ENCODE measurements around the gene ZNF276. TPM values are rescaled to one million over a fixed set of nuclear protein-coding genes. Genes with fewer than 3 reads are reported as not detected.

Gene ZNF276
- total RNA-seq, 1 experiment from 2014 or later, result 28.8 TPM

DNA sequence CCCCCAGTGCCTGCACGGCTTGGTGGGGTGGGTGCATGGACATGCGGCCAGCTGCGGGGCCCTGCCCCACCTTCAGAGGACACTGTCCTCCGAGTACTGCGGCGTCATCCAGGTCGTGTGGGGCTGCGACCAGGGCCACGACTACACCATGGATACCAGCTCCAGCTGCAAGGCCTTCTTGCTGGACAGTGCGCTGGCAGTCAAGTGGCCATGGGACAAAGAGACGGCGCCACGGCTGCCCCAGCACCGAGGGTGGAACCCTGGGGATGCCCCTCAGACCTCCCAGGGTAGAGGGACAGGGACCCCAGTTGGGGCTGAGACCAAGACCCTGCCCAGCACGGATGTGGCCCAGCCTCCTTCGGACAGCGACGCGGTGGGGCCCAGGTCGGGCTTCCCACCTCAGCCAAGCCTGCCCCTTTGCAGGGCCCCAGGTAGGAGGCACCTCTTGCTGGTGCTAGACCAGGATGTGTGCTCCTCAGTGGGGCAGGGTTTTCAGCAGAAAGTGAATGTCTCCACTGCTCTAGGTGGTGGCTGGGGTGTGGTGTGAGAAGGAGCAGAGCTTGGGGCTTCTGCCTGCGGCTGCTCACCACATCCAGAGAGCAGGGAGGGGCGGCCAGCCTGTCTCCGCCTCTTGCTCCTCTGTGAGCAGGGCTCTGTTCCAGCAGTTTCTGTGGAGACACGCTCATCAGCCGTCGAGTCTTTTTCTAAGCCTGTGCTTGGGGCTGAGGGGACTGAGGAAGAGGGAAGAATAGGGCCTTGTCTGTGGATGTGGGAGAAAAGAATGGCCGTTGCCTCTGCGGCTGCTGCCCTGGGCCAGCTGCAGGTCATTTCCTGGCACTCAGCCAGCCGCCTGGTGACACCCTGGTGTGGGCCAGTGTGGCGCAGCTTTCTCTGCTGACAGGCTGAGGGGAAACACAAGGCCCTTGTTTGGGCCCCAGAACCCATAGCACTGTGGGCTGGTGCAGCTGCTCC lies 2.2 kb downstream of the ZNF276 start:
- H3K27ac ChIP-seq, result no peak overlapping the region
- peaks cover 48% of the 10 kb centered on the region; the same call in 1 of the 2 replicates for H3F3A ChIP-seq (ENCODE audit: insufficient read depth, low read depth)
- no peaks in the 10 kb centered on the region for H3K27me3 ChIP-seq (ENCODE audit: insufficient read depth, low read depth)
- peak overlapping the region; percentile 93; the same call in 1 of the 2 replicates for H3K4me3 ChIP-seq
- DNase-seq, result peak in 1 of 2 experiments; percentile 33
- no peaks in the 10 kb centered on the region for H3K36me3 ChIP-seq (ENCODE audit: low read depth)
- peak overlapping the region; percentile 95 for H3K4me2 ChIP-seq
- peaks cover 23% of the 10 kb centered on the region for H3K4me1 ChIP-seq (replicated peaks; ENCODE audit: insufficient read depth)
- peaks cover 22% of the 10 kb centered on the region for H4K20me1 ChIP-seq (ENCODE audit: insufficient read depth)
- H2AFZ ChIP-seq, result no peak overlapping the region
- ChIA-PET CTCF (interaction anchor here (0.9 kb wide), 1 partner anchor 24 kb away, joined by 3 read pairs; no protein-coding TSS in a partner anchor), POLR2A (ENCODE audit: unreplicated experiment) (interaction anchor here (0.7 kb wide), 1 partner anchor 34 kb away, joined by 4 read pairs; no protein-coding TSS in a partner anchor)
- BruUV-seq (replicated peaks), result no TSS peak
- H3K9me2 ChIP-seq (ENCODE audit: insufficient read depth), result no peaks in the 10 kb centered on the region
- no peak for TF ChIP-seq EZH2 (IDR thresholded peaks at IDR 0.05; ENCODE audit: low read depth)
- TF ChIP-seq, protein P1, sequence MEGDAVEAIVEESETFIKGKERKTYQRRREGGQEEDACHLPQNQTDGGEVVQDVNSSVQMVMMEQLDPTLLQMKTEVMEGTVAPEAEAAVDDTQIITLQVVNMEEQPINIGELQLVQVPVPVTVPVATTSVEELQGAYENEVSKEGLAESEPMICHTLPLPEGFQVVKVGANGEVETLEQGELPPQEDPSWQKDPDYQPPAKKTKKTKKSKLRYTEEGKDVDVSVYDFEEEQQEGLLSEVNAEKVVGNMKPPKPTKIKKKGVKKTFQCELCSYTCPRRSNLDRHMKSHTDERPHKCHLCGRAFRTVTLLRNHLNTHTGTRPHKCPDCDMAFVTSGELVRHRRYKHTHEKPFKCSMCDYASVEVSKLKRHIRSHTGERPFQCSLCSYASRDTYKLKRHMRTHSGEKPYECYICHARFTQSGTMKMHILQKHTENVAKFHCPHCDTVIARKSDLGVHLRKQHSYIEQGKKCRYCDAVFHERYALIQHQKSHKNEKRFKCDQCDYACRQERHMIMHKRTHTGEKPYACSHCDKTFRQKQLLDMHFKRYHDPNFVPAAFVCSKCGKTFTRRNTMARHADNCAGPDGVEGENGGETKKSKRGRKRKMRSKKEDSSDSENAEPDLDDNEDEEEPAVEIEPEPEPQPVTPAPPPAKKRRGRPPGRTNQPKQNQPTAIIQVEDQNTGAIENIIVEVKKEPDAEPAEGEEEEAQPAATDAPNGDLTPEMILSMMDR (conservative IDR thresholded peaks at IDR 0.05), result no peak
- peaks cover 25% of the 10 kb centered on the region for H3K79me2 ChIP-seq (ENCODE audit: low read depth)
- intact Hi-C loops (cut with micrococcal nuclease; ENCODE audit: unreplicated experiment), result no loop called here
- no peaks in the 10 kb centered on the region for H3K9me3 ChIP-seq (ENCODE audit: insufficient read depth, low read depth)

DNA sequence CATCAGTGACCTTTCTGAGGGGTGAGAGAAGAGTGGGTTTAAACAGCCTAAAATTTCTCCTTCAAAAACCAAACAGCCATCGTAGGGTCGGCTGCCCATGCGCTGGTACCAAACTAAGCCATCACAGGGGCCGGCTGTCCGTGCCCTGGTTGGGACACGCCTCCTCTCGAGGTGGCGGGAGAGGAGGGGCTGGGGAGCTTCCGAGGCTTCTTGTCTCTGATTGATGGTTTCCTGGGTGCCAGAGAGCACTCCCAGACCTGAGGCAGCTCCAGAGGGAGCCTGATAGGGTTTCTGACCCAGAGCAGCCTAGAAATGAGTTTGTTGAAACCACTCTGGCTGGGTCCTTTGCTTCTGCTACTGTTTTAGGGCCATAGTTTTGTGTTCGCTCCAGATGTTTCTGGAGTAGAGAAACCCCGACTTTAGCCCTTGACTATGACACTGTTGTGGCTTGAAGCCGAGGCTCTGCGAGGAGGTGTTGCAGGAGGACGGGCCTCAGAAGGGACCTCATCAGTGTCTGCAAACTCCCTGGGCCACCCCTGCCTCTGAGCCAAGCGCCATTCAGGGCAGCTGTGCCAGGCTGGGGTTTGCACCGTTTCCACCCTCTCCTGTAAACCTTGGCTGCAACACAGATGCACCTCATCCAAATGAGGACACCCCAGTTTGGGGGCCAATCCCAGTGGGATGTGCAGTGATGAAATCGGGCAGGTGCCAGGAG lies 6.2 kb downstream of the ZNF276 start:
- Histone ChIP-seq H3K4me3 (no peak overlapping the region), H2AFZ (no peak overlapping the region), H3K27ac (no peak overlapping the region), H3F3A (ENCODE audit: insufficient read depth, low read depth) (peaks cover 34% of the 10 kb centered on the region; the same call in 1 of the 2 replicates), H4K20me1 (ENCODE audit: insufficient read depth) (peaks cover 22% of the 10 kb centered on the region), H3K27me3 (ENCODE audit: insufficient read depth, low read depth) (no peaks in the 10 kb centered on the region), H3K4me2 (no peak overlapping the region), H3K9me3 (ENCODE audit: insufficient read depth, low read depth) (no peaks in the 10 kb centered on the region), H3K4me1 (replicated peaks; ENCODE audit: insufficient read depth) (peaks cover 10% of the 10 kb centered on the region), H3K36me3 (ENCODE audit: low read depth) (no peaks in the 10 kb centered on the region; the same call in 1 of the 2 replicates), H3K79me2 (ENCODE audit: low read depth) (peaks cover 20% of the 10 kb centered on the region), H3K9me2 (ENCODE audit: insufficient read depth) (no peaks in the 10 kb centered on the region)
- DNase-seq, result peak in 1 of 2 experiments; percentile 3
- ChIA-PET CTCF (no interaction called here), POLR2A (ENCODE audit: unreplicated experiment) (no interaction called here)
- TF ChIP-seq EZH2 (IDR thresholded peaks at IDR 0.05; ENCODE audit: low read depth), result no peak
- TF ChIP-seq, protein P1 (conservative IDR thresholded peaks at IDR 0.05), result no peak
- intact Hi-C loops (cut with micrococcal nuclease; ENCODE audit: unreplicated experiment), result no loop called here
- BruUV-seq (replicated peaks), result no TSS peak

DNA sequence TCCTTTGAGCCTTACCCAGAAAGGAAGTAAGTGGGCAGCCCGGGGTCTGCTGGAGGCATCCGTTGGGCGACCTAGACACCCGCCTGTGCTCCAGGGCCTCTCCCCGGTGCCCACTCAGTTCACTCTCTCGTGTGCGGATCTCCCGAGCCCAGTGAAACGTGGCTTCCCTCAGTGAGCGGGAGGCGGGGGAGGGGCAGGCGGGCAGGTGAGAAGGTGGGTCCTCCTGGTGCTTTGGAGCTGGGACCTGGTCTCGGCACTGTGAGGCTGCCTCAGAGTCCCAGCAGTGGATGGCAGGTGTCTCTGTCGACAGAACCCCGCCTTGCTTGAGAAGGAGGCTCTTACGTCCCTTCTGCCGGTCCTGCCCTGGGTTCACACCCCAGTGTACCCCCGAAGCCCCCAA lies 8.0 kb downstream of the ZNF276 start:
- Histone ChIP-seq H3F3A (ENCODE audit: insufficient read depth, low read depth) (peaks cover 17% of the 10 kb centered on the region; the same call in 1 of the 2 replicates), H4K20me1 (ENCODE audit: insufficient read depth) (peaks cover 5% of the 10 kb centered on the region; the same call in 1 of the 2 replicates), H3K4me1 (replicated peaks; ENCODE audit: insufficient read depth) (no peaks in the 10 kb centered on the region), H3K4me2 (no peak overlapping the region), H3K36me3 (ENCODE audit: low read depth) (no peaks in the 10 kb centered on the region; the same call in 1 of the 2 replicates), H3K27me3 (ENCODE audit: insufficient read depth, low read depth) (no peaks in the 10 kb centered on the region), H3K9me3 (ENCODE audit: insufficient read depth, low read depth) (no peaks in the 10 kb centered on the region), H2AFZ (no peak overlapping the region), H3K9me2 (ENCODE audit: insufficient read depth) (no peaks in the 10 kb centered on the region), H3K4me3 (no peak overlapping the region), H3K27ac (no peak overlapping the region), H3K79me2 (ENCODE audit: low read depth) (peaks cover 3% of the 10 kb centered on the region; the same call in 1 of the 2 replicates)
- ChIA-PET POLR2A (ENCODE audit: unreplicated experiment) (no interaction called here), CTCF (no interaction called here)
- intact Hi-C loops (cut with micrococcal nuclease; ENCODE audit: unreplicated experiment), result no loop called here
- peak in 1 of 2 experiments; percentile 0 for DNase-seq
- TF ChIP-seq EZH2 (IDR thresholded peaks at IDR 0.05; ENCODE audit: low read depth), result no peak
- TF ChIP-seq, protein P1 (conservative IDR thresholded peaks at IDR 0.05), result no peak
- BruUV-seq (replicated peaks), result no TSS peak
